ENCODE results near the gene PTGIS. TPM values are rescaled to one million over a fixed set of nuclear protein-coding genes. Genes with fewer than 3 reads are reported as not detected.
"Not testable (repeated sequence)": the region's sequence is repeated elsewhere in the genome, so short reads cannot be mapped to it uniquely, and the experiment has no call there.

The PTGIS gene
- total RNA-seq, 2 experiments from 2014 or later: not detected

GRCh38 chr20:49615401-49616153 is 47.6 kb upstream of the PTGIS start:
- intact Hi-C loops (cut with micrococcal nuclease; ENCODE audit: unreplicated experiment): no loop called here
- DNase-seq (ENCODE audit: low spot score): no peak
- Histone ChIP-seq H4K20me1 (ENCODE audit: insufficient read depth, low read length) (no peaks in the 10 kb centered on the region), H2AFZ (ENCODE audit: low read length) (no peak overlapping the region), H3K9me2 (ENCODE audit: insufficient read depth, low read length) (no peaks in the 10 kb centered on the region), H3K4me1 (ENCODE audit: insufficient read depth, low read length, poor library complexity, severe bottlenecking) (peaks cover 36% of the 10 kb centered on the region), H3K27ac (ENCODE audit: low read depth, low read length, poor library complexity, severe bottlenecking) (no peak overlapping the region), H3K79me2 (ENCODE audit: insufficient read depth, low read depth, low read length) (no peaks in the 10 kb centered on the region), H3K9me3 (ENCODE audit: low read length) (no peaks in the 10 kb centered on the region), H3K4me2 (ENCODE audit: low read length) (no peak overlapping the region), H3K4me3 (ENCODE audit: low read depth, low read length, poor library complexity, severe bottlenecking) (no peak overlapping the region), H3K36me3 (ENCODE audit: insufficient read depth, low read length) (no peaks in the 10 kb centered on the region)
- TF ChIP-seq EZH2phosphoT487 (IDR thresholded peaks at IDR 0.05; ENCODE audit: borderline replicate concordance, low read depth, low read length): no peak
- ChIA-PET POLR2A (interaction anchor here (0.5 to 0.7 kb wide), 5 partner anchors 37 to 1372 kb away, joined by 3 to 5 read pairs (median 3); partner anchors contain the start of gene B4GALT5), CTCF (ENCODE audit: unreplicated experiment) (no interaction called here)
- BruUV-seq (replicated peaks): no TSS peak

- H3K27ac ChIP-seq (ENCODE audit: low read depth, low read length, poor library complexity, severe bottlenecking); BruUV-seq (replicated peaks); H4K20me1 ChIP-seq (ENCODE audit: insufficient read depth, low read length); H3K9me3 ChIP-seq (ENCODE audit: low read length); H3K79me2 ChIP-seq (ENCODE audit: insufficient read depth, low read depth, low read length); POLR2A ChIA-PET; H3K9me2 ChIP-seq (ENCODE audit: insufficient read depth, low read length); DNase-seq (ENCODE audit: low spot score); intact Hi-C loops (cut with micrococcal nuclease; ENCODE audit: unreplicated experiment); H3K36me3 ChIP-seq (ENCODE audit: insufficient read depth, low read length); H3K4me2 ChIP-seq (ENCODE audit: low read length); H2AFZ ChIP-seq (ENCODE audit: low read length); H3K4me3 ChIP-seq (ENCODE audit: low read depth, low read length, poor library complexity, severe bottlenecking): not testable (repeated sequence)
- CTCF ChIA-PET (ENCODE audit: unreplicated experiment): interaction anchor here (1.0 kb wide), 1 partner anchor 231 kb away, joined by 4 read pairs; no protein-coding TSS in a partner anchor
- H3K4me1 ChIP-seq (ENCODE audit: insufficient read depth, low read length, poor library complexity, severe bottlenecking): peaks cover 32% of the 10 kb centered on the region
Measured at GRCh38 chr20:49615051-49615400, 47.1 kb upstream of the PTGIS start.

GRCh38 chr20:49614338-49615050 is 46.6 kb upstream of the PTGIS start:
- Histone ChIP-seq H2AFZ (ENCODE audit: low read length) (no peak overlapping the region), H3K4me3 (ENCODE audit: low read depth, low read length, poor library complexity, severe bottlenecking) (no peak overlapping the region), H3K9me3 (ENCODE audit: low read length) (no peaks in the 10 kb centered on the region), H3K79me2 (ENCODE audit: insufficient read depth, low read depth, low read length) (no peaks in the 10 kb centered on the region), H3K4me1 (ENCODE audit: insufficient read depth, low read length, poor library complexity, severe bottlenecking) (peaks cover 27% of the 10 kb centered on the region), H3K4me2 (ENCODE audit: low read length) (no peak overlapping the region), H3K9me2 (ENCODE audit: insufficient read depth, low read length) (no peaks in the 10 kb centered on the region), H3K27ac (ENCODE audit: low read depth, low read length, poor library complexity, severe bottlenecking) (no peak overlapping the region), H3K36me3 (ENCODE audit: insufficient read depth, low read length) (no peaks in the 10 kb centered on the region), H4K20me1 (ENCODE audit: insufficient read depth, low read length) (no peaks in the 10 kb centered on the region)
- ChIA-PET POLR2A (no interaction called here), CTCF (ENCODE audit: unreplicated experiment) (interaction anchor here (0.6 to 1.0 kb wide), 2 partner anchors 232 to 289 kb away, joined by 3 to 4 read pairs; no protein-coding TSS in a partner anchor)
- no peak for TF ChIP-seq EZH2phosphoT487 (IDR thresholded peaks at IDR 0.05; ENCODE audit: borderline replicate concordance, low read depth, low read length)
- TF ChIP-seq, protein P1, sequence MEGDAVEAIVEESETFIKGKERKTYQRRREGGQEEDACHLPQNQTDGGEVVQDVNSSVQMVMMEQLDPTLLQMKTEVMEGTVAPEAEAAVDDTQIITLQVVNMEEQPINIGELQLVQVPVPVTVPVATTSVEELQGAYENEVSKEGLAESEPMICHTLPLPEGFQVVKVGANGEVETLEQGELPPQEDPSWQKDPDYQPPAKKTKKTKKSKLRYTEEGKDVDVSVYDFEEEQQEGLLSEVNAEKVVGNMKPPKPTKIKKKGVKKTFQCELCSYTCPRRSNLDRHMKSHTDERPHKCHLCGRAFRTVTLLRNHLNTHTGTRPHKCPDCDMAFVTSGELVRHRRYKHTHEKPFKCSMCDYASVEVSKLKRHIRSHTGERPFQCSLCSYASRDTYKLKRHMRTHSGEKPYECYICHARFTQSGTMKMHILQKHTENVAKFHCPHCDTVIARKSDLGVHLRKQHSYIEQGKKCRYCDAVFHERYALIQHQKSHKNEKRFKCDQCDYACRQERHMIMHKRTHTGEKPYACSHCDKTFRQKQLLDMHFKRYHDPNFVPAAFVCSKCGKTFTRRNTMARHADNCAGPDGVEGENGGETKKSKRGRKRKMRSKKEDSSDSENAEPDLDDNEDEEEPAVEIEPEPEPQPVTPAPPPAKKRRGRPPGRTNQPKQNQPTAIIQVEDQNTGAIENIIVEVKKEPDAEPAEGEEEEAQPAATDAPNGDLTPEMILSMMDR (conservative IDR thresholded peaks at IDR 0.05; ENCODE audit: low read length): no peak
- DNase-seq (ENCODE audit: low spot score): no peak
- BruUV-seq (replicated peaks): no TSS peak
- intact Hi-C loops (cut with micrococcal nuclease; ENCODE audit: unreplicated experiment): loop anchor here (5.0 kb wide), 1 partner anchor 188 kb away; no protein-coding TSS in a partner anchor
